ENCODE results near the gene NARS2.
A peak's percentile ranks its signal among the peaks of the same experiment; 100 is the strongest.

Gene NARS2

DNA sequence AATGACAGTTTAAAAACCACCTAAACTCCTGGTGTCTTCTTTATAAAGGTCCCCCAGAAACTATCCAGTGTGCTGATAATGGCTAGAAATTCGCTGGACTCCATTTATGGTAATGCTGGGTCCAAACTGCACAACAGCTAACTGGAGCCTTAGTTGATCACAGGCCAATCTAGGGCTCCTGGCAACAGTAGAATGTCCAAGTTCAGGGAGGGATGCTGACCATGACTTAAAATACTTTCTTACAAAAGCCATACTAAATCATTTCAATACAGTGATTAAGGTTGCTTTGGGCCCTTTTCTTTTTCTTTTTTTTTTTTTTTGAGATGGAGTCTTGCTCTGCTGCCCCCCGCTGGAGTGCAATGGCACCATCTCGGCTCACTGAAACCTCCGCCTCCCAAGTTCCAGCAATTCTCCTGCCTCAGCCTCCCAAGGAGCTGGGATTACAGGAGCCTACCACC is 142.6 kb downstream of the NARS2 start:
- in situ Hi-C loops (cut with HindIII; ENCODE audit: low pct_ligation_motif_present, low sequenced_read_pairs), result no loop called here
- TF ChIP-seq, protein P1, sequence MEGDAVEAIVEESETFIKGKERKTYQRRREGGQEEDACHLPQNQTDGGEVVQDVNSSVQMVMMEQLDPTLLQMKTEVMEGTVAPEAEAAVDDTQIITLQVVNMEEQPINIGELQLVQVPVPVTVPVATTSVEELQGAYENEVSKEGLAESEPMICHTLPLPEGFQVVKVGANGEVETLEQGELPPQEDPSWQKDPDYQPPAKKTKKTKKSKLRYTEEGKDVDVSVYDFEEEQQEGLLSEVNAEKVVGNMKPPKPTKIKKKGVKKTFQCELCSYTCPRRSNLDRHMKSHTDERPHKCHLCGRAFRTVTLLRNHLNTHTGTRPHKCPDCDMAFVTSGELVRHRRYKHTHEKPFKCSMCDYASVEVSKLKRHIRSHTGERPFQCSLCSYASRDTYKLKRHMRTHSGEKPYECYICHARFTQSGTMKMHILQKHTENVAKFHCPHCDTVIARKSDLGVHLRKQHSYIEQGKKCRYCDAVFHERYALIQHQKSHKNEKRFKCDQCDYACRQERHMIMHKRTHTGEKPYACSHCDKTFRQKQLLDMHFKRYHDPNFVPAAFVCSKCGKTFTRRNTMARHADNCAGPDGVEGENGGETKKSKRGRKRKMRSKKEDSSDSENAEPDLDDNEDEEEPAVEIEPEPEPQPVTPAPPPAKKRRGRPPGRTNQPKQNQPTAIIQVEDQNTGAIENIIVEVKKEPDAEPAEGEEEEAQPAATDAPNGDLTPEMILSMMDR (IDR thresholded peaks at IDR 0.05; ENCODE audit: low read depth, low read length, missing control alignments), result peak; percentile 70
- Histone ChIP-seq H3K4me3 (ENCODE audit: low read depth, low read length) (no peak overlapping the region), H3K27ac (no peak overlapping the region), H3K27me3 (replicated peaks) (no peaks in the 10 kb centered on the region), H3K36me3 (replicated peaks) (no peaks in the 10 kb centered on the region)
- no peak for DNase-seq

DNA sequence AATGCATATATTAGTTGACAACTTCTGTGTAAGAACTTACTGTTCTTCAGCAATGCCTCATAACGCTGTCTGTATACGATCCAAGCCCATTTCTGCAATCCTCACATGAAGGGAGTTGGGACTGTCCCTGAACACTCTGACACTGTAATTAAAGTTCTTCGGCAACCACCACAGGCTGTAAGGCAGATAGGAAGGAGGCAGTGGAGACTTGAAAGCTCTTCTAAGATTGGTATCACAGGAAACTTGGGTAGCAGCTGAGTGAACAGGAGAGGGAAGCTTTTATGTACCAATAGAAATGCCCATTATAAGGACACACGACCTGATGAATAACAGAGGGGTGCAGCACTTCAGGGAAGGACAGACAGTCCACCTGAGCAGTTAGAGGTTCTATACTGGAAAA is 145.0 kb downstream of the NARS2 start:
- no peak for DNase-seq
- Histone ChIP-seq H3K27me3 (replicated peaks) (no peaks in the 10 kb centered on the region), H3K36me3 (replicated peaks) (no peaks in the 10 kb centered on the region), H3K4me3 (ENCODE audit: low read depth, low read length) (no peak overlapping the region), H3K27ac (no peak overlapping the region)
- TF ChIP-seq, protein P1 (IDR thresholded peaks at IDR 0.05; ENCODE audit: low read depth, low read length, missing control alignments), result no peak
- in situ Hi-C loops (cut with HindIII; ENCODE audit: low pct_ligation_motif_present, low sequenced_read_pairs), result no loop called here

DNA sequence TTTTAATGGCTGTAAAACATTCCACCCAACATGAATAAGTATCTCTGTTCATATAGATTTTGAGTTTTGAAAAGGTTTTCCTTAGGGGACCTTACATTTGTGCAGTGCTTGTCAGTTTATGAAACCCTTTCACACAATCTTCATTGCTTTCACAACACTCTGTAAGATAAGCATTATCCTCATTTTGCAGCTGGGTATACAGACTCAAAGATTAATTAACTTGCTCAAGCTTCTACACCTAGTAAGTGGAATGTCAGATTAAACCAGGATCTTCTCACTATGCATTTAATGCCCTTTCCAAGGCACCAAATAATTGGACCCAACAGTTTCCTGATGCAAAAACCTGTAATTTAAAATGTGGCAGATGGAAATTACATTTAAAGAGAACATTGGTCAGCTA is 145.5 kb downstream of the NARS2 start:
- H3K36me3 ChIP-seq (replicated peaks), result no peaks in the 10 kb centered on the region
- TF ChIP-seq, protein P1 (IDR thresholded peaks at IDR 0.05; ENCODE audit: low read depth, low read length, missing control alignments), result no peak
- H3K27me3 ChIP-seq (replicated peaks), result no peaks in the 10 kb centered on the region
- H3K4me3 ChIP-seq (ENCODE audit: low read depth, low read length), result no peak overlapping the region
- no peak overlapping the region for H3K27ac ChIP-seq
- no peak for DNase-seq
- in situ Hi-C loops (cut with HindIII; ENCODE audit: low pct_ligation_motif_present, low sequenced_read_pairs), result no loop called here

DNA sequence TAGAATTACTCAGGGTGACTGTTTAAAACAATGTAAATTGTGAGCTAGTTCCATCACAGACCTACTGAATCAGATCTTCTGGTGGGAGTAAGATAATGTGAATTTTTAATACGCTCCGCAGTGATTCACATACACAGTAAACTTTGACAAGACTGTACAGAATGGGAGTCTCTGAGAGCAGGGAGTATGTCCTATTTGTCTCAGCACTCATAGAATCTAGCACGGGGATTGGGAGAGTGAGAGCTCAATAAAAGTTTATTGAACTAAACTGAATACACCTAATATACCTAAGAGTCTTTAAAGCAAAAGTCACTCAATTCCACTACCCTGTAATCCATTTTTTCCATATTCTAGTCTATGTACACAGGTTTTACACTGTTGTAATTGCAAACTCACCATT is 145.9 kb downstream of the NARS2 start:
- in situ Hi-C loops (cut with HindIII; ENCODE audit: low pct_ligation_motif_present, low sequenced_read_pairs), result no loop called here
- TF ChIP-seq, protein P1 (IDR thresholded peaks at IDR 0.05; ENCODE audit: low read depth, low read length, missing control alignments), result no peak
- H3K4me3 ChIP-seq (ENCODE audit: low read depth, low read length), result no peak overlapping the region
- H3K36me3 ChIP-seq (replicated peaks), result no peaks in the 10 kb centered on the region
- H3K27ac ChIP-seq, result no peak overlapping the region
- DNase-seq, result no peak
- no peaks in the 10 kb centered on the region for H3K27me3 ChIP-seq (replicated peaks)

DNA sequence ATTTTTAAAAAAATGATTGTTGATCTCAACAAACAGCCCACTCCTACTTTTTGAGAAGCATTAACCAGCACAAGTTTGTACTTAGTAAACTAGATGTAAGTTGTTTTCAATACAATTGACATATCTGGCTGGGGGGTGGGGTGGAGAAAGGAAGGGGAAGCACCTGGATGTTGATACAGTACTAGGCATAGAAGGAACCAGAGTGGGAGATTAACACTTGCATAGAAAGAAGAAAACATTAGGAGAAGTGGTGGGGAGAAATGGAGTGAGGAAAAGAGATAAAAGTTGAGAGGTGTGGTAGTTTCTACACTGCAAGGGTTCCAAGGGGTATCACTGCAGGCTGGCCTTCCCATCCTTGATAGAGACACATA is 146.4 kb downstream of the NARS2 start:
- Histone ChIP-seq H3K27me3 (replicated peaks) (no peaks in the 10 kb centered on the region), H3K27ac (no peak overlapping the region), H3K36me3 (replicated peaks) (no peaks in the 10 kb centered on the region), H3K4me3 (ENCODE audit: low read depth, low read length) (no peak overlapping the region)
- TF ChIP-seq, protein P1 (IDR thresholded peaks at IDR 0.05; ENCODE audit: low read depth, low read length, missing control alignments), result no peak
- DNase-seq, result no peak
- in situ Hi-C loops (cut with HindIII; ENCODE audit: low pct_ligation_motif_present, low sequenced_read_pairs), result no loop called here

DNA sequence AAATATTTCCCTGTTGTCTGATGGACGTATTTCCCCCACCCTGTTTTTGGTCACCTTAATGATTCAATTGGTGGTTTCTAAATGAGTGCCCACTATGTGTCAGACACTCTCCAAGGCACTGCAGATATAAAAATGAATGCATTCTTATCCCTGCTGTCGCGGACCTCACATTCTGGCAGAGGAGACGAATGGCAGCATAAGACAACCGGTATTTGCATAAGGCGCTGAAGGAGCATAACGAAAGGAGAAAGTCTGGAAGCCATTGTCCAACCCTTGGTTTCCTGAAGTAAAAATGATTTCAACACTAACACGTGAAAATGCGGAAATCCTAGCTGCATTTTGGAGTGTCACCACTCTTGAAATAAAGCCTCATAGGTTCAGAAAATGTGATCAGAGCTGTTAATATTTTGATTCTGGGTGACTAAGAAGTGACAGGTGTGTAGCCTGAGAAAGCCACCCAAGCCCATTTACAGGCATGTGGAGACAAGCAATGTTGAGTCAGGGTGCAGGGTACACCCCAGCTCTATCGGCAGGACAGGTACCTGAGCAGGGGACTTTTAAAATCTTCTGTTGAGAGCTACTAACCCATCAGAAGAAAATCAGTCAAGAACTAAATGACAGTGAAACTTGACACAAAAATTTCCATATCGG is 146.9 kb downstream of the NARS2 start:
- H3K27me3 ChIP-seq (replicated peaks), result no peaks in the 10 kb centered on the region

More for the DNA sequence above, 146.9 kb downstream of the NARS2 start:
- no peak overlapping the region for H3K4me3 ChIP-seq (ENCODE audit: low read depth, low read length)
- DNase-seq, result no peak
- in situ Hi-C loops (cut with HindIII; ENCODE audit: low pct_ligation_motif_present, low sequenced_read_pairs), result no loop called here
- TF ChIP-seq, protein P1 (IDR thresholded peaks at IDR 0.05; ENCODE audit: low read depth, low read length, missing control alignments), result no peak
- no peak overlapping the region for H3K27ac ChIP-seq
- H3K36me3 ChIP-seq (replicated peaks), result no peaks in the 10 kb centered on the region

Data from brain microvascular endothelial cell (primary cell).